ENCODE measurements around the gene PDE8A.
"Not testable (repeated sequence)": the region's sequence is repeated elsewhere in the genome, so short reads cannot be mapped to it uniquely, and the experiment has no call there.

Gene PDE8A

DNA sequence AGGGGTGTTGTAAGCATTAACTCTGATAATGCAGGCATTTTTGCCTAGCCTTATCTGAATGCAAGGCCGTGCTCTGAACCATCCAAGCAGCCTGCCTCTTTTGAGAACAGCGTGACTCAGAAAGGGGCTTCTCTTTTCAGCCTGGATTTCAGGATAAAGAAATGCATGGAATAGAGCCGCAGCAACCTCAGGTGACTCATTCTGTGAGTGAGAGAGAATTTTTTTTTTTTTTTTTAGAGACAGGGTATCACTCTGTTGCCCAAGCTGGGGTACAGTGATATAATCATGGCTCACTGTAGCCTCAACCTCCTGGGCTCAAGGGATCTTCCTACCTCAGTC, 20.6 kb upstream of the PDE8A start:
- DNase-seq: no peak

GRCh38 chr15:84961707-84962106, 19.9 kb upstream of the PDE8A start:
- DNase-seq: no peak

DNA sequence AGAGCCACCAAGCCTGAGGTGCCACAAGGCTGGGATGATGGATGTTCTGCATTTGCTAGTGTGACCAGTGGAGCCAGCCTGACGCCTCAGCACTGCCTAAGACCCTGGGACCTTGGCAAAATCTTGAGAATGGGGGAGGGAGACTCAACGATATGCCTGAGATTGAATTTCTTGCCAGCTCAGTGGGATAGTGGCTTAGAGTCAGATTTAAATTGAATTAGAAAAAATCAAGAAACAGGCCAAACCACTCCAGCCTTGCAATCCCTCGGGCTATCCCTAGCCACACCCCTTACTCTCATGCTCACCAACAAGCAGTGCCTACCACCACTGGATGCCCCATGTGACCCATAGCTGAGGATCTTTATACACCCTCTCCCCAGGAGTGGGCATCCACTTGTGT, 18.7 kb upstream of the PDE8A start:
- DNase-seq: no peak

- no peak for DNase-seq
These were observed 14.3 kb upstream of the PDE8A start for GRCh38 chr15:84967380-84967779.

GRCh38 chr15:84968301-84968700, 13.4 kb upstream of the PDE8A start:
- no peak for DNase-seq

GRCh38 chr15:84969257-84969656, 12.4 kb upstream of the PDE8A start:
- no peak for DNase-seq

DNA sequence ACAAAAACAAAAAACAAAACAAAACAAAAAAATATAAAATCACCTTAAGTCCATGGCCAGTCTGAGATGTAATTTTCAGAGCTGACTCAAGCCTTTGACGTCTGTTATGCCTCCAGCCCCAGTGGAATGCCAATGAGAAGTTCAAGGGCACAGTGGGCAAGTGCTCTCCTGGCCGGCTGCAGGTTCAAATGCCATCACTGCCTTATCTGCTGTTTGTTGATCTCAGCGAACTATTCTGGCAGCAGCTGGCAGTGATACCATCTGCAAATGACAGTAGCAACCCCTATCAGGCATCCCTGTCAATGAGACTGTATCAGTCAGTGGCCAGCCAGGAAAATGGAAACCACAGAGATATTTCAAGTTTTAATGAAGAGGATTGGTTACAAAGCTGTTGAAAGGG, 10.8 kb upstream of the PDE8A start:
- no peak for DNase-seq

- DNase-seq: no peak
These were observed 7.9 kb upstream of the PDE8A start for GRCh38 chr15:84973492-84974460.

DNA sequence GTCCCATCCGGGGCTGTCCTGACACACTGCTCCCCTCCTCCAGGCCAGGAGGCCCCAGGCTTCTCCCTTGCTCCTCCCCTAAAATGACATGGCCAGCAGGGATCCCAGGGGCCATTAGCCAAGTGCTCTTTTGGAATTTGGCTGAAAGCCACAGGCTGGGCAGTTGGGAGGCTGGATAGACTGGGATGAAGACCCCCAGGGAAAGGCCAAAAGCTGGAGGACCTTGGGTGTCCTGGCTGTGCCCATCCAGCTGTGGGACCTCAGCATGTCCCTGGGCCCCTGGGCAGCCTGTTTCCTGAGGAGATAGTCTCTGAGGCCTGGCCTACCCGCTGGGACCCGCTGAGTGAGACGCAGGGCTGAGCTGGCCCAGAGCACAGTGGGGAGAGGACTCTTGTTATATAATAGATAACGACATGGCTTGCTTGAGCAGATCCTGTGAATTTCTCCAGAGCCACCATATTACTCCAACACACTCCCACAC, 5.7 kb upstream of the PDE8A start:
- DNase-seq: no peak

DNA sequence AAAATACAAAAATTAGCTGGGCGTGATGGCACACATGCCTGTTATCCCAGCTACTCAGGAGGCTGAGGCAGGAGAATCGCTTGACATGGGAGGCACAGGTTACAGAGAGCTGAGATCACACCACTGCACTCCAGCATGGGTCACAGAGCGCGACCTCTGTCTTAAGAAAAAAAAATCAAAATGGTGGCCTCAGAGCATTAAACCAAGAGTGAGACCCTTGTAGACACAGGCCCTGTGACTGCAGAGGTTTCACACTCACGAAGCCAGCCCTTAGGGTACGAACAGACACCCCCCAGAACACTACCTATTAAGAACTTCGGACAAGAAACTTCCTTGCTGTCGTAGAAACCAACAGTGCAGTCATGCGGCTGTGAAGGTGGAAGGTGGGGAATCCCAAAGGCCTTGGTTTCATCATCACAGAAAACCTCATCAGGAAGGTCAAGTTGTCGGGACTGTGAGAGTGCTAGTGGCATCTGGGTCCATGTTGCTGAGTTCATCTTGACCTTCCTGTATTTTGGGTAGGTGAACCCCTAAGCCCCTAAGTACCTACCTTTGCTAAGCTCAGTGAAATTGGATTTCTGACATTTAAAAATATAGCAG, 4.8 kb upstream of the PDE8A start:
- DNase-seq: no peak

GRCh38 chr15:84979651-84980050, 2.0 kb upstream of the PDE8A start:
- peak; percentile 34 for DNase-seq

- peak; percentile 91 for DNase-seq
These were observed 1.2 kb upstream of the PDE8A start for GRCh38 chr15:84980196-84981053.

GRCh38 chr15:84981054-84981710, 474 bp upstream of the PDE8A start:
- DNase-seq: peak; percentile 96

DNA sequence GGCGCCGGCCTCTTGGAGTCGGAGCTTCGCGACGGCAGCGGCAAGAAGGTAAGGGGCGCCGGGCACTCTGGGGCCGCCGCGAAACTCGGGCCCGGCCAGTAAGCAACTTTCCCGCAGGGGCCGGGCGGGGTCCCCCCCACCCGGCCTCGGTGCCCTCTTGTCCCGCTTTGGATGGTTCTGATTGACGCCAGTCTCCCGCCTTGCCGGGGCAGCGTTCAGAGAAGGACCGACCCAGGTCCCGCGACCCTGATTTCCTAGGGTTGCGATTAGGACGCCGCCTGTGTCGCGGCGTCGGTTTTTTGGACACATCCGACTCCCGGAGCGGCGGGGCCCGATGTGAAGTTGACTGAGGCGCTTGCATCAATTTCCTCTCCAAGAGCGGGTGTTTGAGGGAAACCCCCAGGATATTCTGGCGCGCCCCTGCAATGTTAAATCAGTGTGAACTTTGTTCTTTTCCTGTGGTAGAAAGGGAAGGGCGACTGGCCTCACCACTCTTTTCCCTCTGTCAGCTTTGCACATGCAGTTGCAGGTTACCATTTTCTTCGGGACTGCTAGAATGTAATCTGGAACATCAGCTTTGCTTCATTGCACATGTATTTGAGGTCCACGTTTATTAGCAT, 755 bp downstream of the PDE8A start:
- DNase-seq: peak; percentile 50

GRCh38 chr15:84983294-84983693, 1.6 kb downstream of the PDE8A start:
- DNase-seq: no peak

DNA sequence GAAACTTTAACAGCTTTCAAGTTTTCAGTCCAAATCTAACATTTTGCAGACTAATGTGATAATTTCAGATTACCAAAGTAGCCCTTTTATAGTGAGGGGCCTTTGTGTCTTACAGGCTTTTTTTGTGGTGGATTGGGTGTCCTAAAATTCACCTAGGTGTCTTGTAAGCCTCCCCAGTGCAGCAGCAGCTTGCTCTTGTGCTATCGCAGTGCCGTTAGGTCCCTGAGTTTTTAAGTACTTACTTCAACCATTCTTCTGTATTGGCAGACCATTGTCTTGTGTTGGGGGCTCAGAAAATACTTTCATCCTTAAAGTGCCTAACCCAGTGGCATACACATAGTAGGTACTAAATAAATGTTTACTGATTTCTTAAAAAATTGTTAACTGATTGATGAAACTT, 2.1 kb downstream of the PDE8A start:
- DNase-seq: no peak

DNA sequence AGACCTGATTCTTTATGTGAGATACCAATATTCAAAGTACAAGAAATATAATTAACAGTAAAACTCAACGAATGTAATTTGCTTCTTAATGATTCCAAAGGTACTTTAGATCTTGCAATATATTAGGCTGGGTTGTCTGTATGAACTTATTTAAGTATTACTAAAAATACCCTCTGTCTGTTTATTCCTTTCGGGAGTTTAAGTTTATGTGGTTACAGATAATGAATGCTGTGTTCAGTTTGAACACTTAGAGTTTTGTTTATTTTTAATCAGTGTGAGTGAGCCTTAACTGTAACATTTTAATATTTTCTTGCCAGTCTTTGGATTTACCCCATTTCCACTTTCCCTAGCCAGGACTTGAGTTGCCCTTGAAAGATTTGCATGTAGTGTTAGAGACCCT, 3.5 kb downstream of the PDE8A start:
- DNase-seq: no peak

DNA sequence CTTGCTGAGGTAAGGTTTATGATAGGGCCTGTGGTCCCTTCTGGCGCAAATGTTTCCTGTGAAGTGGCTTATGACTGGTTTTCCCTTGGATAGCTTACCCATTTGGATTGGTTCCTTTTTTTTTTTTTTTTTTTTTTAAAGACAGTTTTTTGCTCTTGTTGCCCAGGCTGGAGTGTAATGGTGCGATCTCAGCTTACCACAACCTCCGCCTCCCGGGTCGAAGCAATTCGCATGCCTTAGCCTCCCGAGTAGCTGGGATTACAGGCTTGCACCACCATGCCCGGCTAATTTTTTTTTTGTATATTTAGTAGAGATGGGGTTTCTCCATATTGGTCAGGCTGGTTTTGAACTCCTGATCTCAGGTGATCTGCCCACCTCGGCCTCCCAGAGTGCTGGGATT, 5.7 kb downstream of the PDE8A start:
- DNase-seq: not testable (repeated sequence)

DNA sequence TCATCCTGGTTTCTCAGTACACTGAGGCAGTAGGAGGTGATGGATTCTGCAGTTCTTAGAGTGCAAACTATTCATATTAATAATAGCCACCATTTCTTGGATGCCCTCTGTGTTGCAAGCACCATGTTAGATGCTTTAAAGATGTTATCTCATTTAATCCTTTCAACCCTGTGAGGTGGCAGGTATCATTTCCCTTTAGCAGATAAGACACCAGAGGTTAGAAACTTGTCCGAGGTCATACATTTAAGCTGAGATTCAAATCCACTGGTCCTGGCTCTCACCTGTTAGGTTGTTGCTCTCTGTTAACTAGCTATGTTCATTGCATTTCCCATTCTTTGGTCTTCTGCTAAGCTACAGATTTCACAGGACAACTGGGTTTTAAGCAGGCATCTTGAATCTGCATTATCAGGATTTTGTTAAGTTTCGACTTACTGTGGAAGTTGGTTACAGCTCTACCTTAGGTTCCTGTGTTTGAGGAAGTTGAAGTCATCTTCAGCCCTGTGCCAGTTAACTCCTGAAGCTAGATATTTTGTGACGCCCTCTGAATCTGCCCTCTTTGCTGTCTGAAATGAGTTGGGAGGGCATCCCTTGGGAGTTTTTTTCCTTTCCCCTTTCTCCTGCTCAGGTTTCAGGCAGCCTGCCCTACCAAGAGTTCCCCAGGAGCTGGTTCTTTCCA, 6.4 kb downstream of the PDE8A start:
- DNase-seq: no peak

- DNase-seq: no peak
These were observed 7.4 kb downstream of the PDE8A start for GRCh38 chr15:84988909-84989644.

GRCh38 chr15:84990507-84990906, 8.9 kb downstream of the PDE8A start:
- no peak for DNase-seq

Measured in DMS53 (cell line).